HepG2 (cell line): ENCODE data around the gene PRSS27. TPM values are rescaled to one million over a fixed set of nuclear protein-coding genes. Genes with fewer than 3 reads are reported as not detected.

ENCODE experiments used
- CCAR2 ChIP-seq: fragments of 200-400 bp; formaldehyde crosslinking; optimal IDR thresholded peaks from 2 replicates; pipeline ENCODE3; 2018; ENCODE audit warnings: low read depth, mild to moderate bottlenecking, low read length, moderate library complexity
- CEBPZ ChIP-seq: IDR thresholded peaks from 2 replicates; pipeline ENCODE4 v1.6.1; 2012; ENCODE audit warnings: low read length, improper control_type of control experiment
- HMG20B ChIP-seq: conservative IDR thresholded peaks from 2 replicates; pipeline ENCODE4 v1.6.1; 2016; ENCODE audit warnings: missing genetic modification reagents, missing compliant biosample characterization
- HOXA3 ChIP-seq: sonication (generic); formaldehyde crosslinking; IDR thresholded peaks from 2 replicates; pipeline ENCODE4 v1.5.0; 2020; ENCODE audit warnings: missing genetic modification reagents
- IKZF4 ChIP-seq: sonication (generic); formaldehyde crosslinking; IDR thresholded peaks from 2 replicates; pipeline ENCODE4 v1.5.1; 2020; ENCODE audit warnings: borderline replicate concordance, mild to moderate bottlenecking, low read depth, missing genetic modification reagents; ENCODE audit errors: not compliant biosample characterization
- IRF2 ChIP-seq: IDR thresholded peaks from 2 replicates; pipeline ENCODE4 v1.6.1; 2018; ENCODE audit warnings: missing genetic modification reagents, missing compliant biosample characterization
- MTA1 ChIP-seq: sonication (generic); formaldehyde crosslinking; IDR thresholded peaks from 2 replicates; pipeline ENCODE4 v1.4.0; 2020; ENCODE audit warnings: missing genetic modification reagents, mild to moderate bottlenecking, borderline replicate concordance
- NRL ChIP-seq: sonication (generic); formaldehyde crosslinking; IDR thresholded peaks from 2 replicates; pipeline ENCODE4 v1.5.0; 2020; ENCODE audit warnings: missing genetic modification reagents, mild to moderate bottlenecking, moderate library complexity, borderline replicate concordance
- RFX3 ChIP-seq: IDR thresholded peaks from 2 replicates; pipeline ENCODE4 v1.6.1; 2016; ENCODE audit warnings: missing biosample characterization, missing genetic modification reagents
- SETDB1 ChIP-seq: sonication (generic); formaldehyde crosslinking; IDR thresholded peaks from 2 replicates; pipeline ENCODE4 v1.5.1; 2020; ENCODE audit warnings: missing genetic modification reagents, mild to moderate bottlenecking, borderline replicate concordance
- SP2 ChIP-seq: sonication (generic); formaldehyde crosslinking; IDR thresholded peaks from 2 replicates; pipeline ENCODE4 v1.5.1; 2020; ENCODE audit warnings: mild to moderate bottlenecking, missing genetic modification reagents
- SRSF4 ChIP-seq: fragments of 200-400 bp; formaldehyde crosslinking; IDR thresholded peaks from one replicate; pipeline ENCODE4 v1.6.1; 2018; ENCODE audit warnings: mild to moderate bottlenecking, low read depth, low read length, moderate library complexity; ENCODE audit not compliant: poor library complexity, severe bottlenecking
- SRY ChIP-seq: sonication (generic); formaldehyde crosslinking; IDR thresholded peaks from 2 replicates; pipeline ENCODE4 v1.8.0; 2022; ENCODE audit warnings: mild to moderate bottlenecking, missing genetic modification reagents
- TP53 ChIP-seq: sonication (generic); formaldehyde crosslinking; conservative IDR thresholded peaks from 2 replicates; pipeline ENCODE4 v1.4.0; 2020; ENCODE audit warnings: missing genetic modification reagents
- ZFP82 ChIP-seq: sonication (generic); formaldehyde crosslinking; IDR thresholded peaks from 2 replicates; pipeline ENCODE4 v1.5.1; 2020; ENCODE audit warnings: mild to moderate bottlenecking, missing genetic modification reagents, borderline replicate concordance
- ZFP90 ChIP-seq: sonication (generic); formaldehyde crosslinking; IDR thresholded peaks from 2 replicates; pipeline ENCODE4 v1.8.0; 2022; ENCODE audit warnings: missing genetic modification reagents, mild to moderate bottlenecking, inconsistent platforms, borderline replicate concordance
- ZNF160 ChIP-seq: sonication (generic); formaldehyde crosslinking; IDR thresholded peaks from 2 replicates; pipeline ENCODE4 v1.8.0; 2022; ENCODE audit warnings: mild to moderate bottlenecking, inconsistent platforms, missing genetic modification reagents
- ZNF225 ChIP-seq: sonication (generic); formaldehyde crosslinking; IDR thresholded peaks from 2 replicates; pipeline ENCODE4 v1.4.0; 2020; ENCODE audit warnings: mild to moderate bottlenecking, missing genetic modification reagents
- ZNF234 ChIP-seq: sonication (generic); formaldehyde crosslinking; conservative IDR thresholded peaks from 2 replicates; pipeline ENCODE4 v1.5.1; 2020; ENCODE audit warnings: mild to moderate bottlenecking, missing genetic modification reagents
- ZNF737 ChIP-seq: sonication (generic); formaldehyde crosslinking; IDR thresholded peaks from 2 replicates; pipeline ENCODE4 v1.5.0; 2020; ENCODE audit warnings: missing genetic modification reagents, mild to moderate bottlenecking, borderline replicate concordance
- ZNF83 ChIP-seq: sonication (generic); formaldehyde crosslinking; IDR thresholded peaks from 2 replicates; pipeline ENCODE4 v1.4.0; 2020; ENCODE audit warnings: missing genetic modification reagents, mild to moderate bottlenecking, borderline replicate concordance
- polyA plus RNA-seq, 8 experiments: library from polyadenylated mRNA; depleted of rRNA in 3 of 8; stranded (reverse) in 7 of 8; unstranded in 1 of 8; fragments of >200 nt; fragmentation: Illumina TruSeq in 4 of 8; extraction: Trizol in 4 of 8; gene quantifications; 2 replicates each; pipeline versions ENCODE4 v1.2.1 to v1.2.3, GENCODE V29; 2011 to 2016; ENCODE audit warnings: low read depth in 4 of 8, missing spikeins in 1 of 8, mixed read lengths in 1 of 8; ENCODE audit not compliant: insufficient read depth in 1 of 8
- total RNA-seq, 5 experiments: library from RNA; depleted of rRNA; stranded (reverse); fragments of >200 nt; fragmentation: Illumina TruSeq; extraction: Trizol; gene quantifications; 2 replicates each; pipeline ENCODE4 v1.2.3, GENCODE V29; 2016; ENCODE audit warnings: low read depth in 1 of 5
- TF ChIP-seq, protein P1 (sequence below): sonication (generic); formaldehyde crosslinking; IDR thresholded peaks from 2 replicates; pipeline ENCODE4 v1.5.0; 2020; ENCODE audit warnings: missing genetic modification reagents
- TF ChIP-seq, protein P2 (sequence below): IDR thresholded peaks from 2 replicates; pipeline ENCODE4 v1.6.1; 2016; ENCODE audit warnings: low read depth, control low read depth

PRSS27 gene
- total and polyA plus RNA-seq, 2 of the 13 experiments (the other 11 are each of a cell fraction or from before 2014, with no cell fraction given), result 0.20 to 0.73 TPM

GRCh38 chr16:2720719-2721633 lies 952 bp upstream of the PRSS27 start (continued):
- TF ChIP-seq IRF2, result peak; percentile 63; the same call in 1 of the 2 replicates
- no peak for TF ChIP-seq ZFP82
- TF ChIP-seq CCAR2, result no peak
- TF ChIP-seq, protein P1, sequence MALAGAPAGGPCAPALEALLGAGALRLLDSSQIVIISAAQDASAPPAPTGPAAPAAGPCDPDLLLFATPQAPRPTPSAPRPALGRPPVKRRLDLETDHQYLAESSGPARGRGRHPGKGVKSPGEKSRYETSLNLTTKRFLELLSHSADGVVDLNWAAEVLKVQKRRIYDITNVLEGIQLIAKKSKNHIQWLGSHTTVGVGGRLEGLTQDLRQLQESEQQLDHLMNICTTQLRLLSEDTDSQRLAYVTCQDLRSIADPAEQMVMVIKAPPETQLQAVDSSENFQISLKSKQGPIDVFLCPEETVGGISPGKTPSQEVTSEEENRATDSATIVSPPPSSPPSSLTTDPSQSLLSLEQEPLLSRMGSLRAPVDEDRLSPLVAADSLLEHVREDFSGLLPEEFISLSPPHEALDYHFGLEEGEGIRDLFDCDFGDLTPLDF (CRISPR knock-in tag), result peak; percentile 31; the same call in 1 of the 2 replicates
- no peak for TF ChIP-seq CEBPZ
- TF ChIP-seq SP2 (CRISPR knock-in tag), result 0 out of 2 replicates have a peak, but pooled peaks have one; percentile 27
- TF ChIP-seq NRL (CRISPR knock-in tag), result 0 out of 2 replicates have a peak, but pooled peaks have one; percentile 13
- TF ChIP-seq ZNF737 (CRISPR knock-in tag), result no peak
- TF ChIP-seq SETDB1 (CRISPR knock-in tag), result no peak
- no peak for TF ChIP-seq IKZF4 (CRISPR knock-in tag)
- TF ChIP-seq ZFP90, result 0 out of 2 replicates have a peak, but pooled peaks have one; percentile 9
- no peak for TF ChIP-seq ZNF234 (CRISPR knock-in tag)
- TF ChIP-seq HMG20B (CRISPR knock-in tag), result 0 out of 2 replicates have a peak, but pooled peaks have one; percentile 27
- peak; percentile 49; the same call in 1 of the 2 replicates for TF ChIP-seq ZNF83 (CRISPR knock-in tag)
- no peak for TF ChIP-seq SRSF4
- peak; percentile 72; the same call in 1 of the 2 replicates for TF ChIP-seq MTA1 (CRISPR knock-in tag)
- TF ChIP-seq ZNF225 (CRISPR knock-in tag), result no peak
- TF ChIP-seq ZNF160, result no peak
- peak; percentile 80 for TF ChIP-seq SRY
- TF ChIP-seq, protein P2, sequence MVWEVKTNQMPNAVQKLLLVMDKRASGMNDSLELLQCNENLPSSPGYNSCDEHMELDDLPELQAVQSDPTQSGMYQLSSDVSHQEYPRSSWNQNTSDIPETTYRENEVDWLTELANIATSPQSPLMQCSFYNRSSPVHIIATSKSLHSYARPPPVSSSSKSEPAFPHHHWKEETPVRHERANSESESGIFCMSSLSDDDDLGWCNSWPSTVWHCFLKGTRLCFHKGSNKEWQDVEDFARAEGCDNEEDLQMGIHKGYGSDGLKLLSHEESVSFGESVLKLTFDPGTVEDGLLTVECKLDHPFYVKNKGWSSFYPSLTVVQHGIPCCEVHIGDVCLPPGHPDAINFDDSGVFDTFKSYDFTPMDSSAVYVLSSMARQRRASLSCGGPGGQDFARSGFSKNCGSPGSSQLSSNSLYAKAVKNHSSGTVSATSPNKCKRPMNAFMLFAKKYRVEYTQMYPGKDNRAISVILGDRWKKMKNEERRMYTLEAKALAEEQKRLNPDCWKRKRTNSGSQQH (CRISPR knock-in tag), result no peak
- TF ChIP-seq HOXA3 (CRISPR knock-in tag), result peak; percentile 98
- TF ChIP-seq TP53 (CRISPR knock-in tag), result no peak
- no peak for TF ChIP-seq RFX3 (CRISPR knock-in tag)
